ENCODE data around the gene LMBR1L. TPM values are rescaled to one million over a fixed set of nuclear protein-coding genes. Genes with fewer than 3 reads are reported as not detected.

The LMBR1L gene
- total and polyA plus RNA-seq, 2 of the 13 experiments (the other 11 are each of a cell fraction or from before 2014, with no cell fraction given) = 12.2 to 65.9 TPM

GRCh38 chr12:49055978-49056754 is 54.5 kb downstream of the LMBR1L start (continued):
- TF ChIP-seq ZNF318 (CRISPR knock-in tag; IDR thresholded peaks at IDR 0.05) (no peak), SAP130 (CRISPR knock-in tag; IDR thresholded peaks at IDR 0.05; ENCODE audit: low read depth) (peak; percentile 38; the same call in 1 of the 2 replicates), HCFC1 (IDR thresholded peaks at IDR 0.05; ENCODE audit: low read depth, low read length) (peak; percentile 76; the same call in 1 of the 2 replicates), CREBL2 (CRISPR knock-in tag; IDR thresholded peaks at IDR 0.05; ENCODE audit: borderline replicate concordance) (no peak), MXI1 (IDR thresholded peaks at IDR 0.05; ENCODE audit: borderline replicate concordance, low read depth, low read length) (0 out of 3 replicates have a peak, but pooled peaks have one; percentile 35), CREB1 (IDR thresholded peaks at IDR 0.05) (no peak), CREB1 (CRISPR knock-in tag; IDR thresholded peaks at IDR 0.05) (0 out of 2 replicates have a peak, but pooled peaks have one; percentile 26), ZNF574 (CRISPR knock-in tag; IDR thresholded peaks at IDR 0.05) (peak; percentile 60), THAP11 (CRISPR knock-in tag; IDR thresholded peaks at IDR 0.05) (peak; percentile 98), GABPB1 (CRISPR knock-in tag; IDR thresholded peaks at IDR 0.05) (peak; percentile 60; the same call in 1 of the 2 replicates), RXRA (CRISPR knock-in tag; IDR thresholded peaks at IDR 0.05) (0 out of 2 replicates have a peak, but pooled peaks have one; percentile 15), ZFY (CRISPR knock-in tag; IDR thresholded peaks at IDR 0.05) (peak; percentile 47; the same call in 1 of the 2 replicates), NCOA2 (CRISPR knock-in tag; IDR thresholded peaks at IDR 0.05) (no peak), ELF1 (CRISPR knock-in tag; IDR thresholded peaks at IDR 0.05) (peak; percentile 51; the same call in 1 of the 2 replicates), ELF3 (CRISPR knock-in tag; IDR thresholded peaks at IDR 0.05) (0 out of 2 replicates have a peak, but pooled peaks have one; percentile 33), TEAD3 (CRISPR knock-in tag; optimal IDR thresholded peaks at IDR 0.05; ENCODE audit: borderline replicate concordance) (peak; percentile 34), FOXA3 (CRISPR knock-in tag; IDR thresholded peaks at IDR 0.05) (0 out of 2 replicates have a peak, but pooled peaks have one; percentile 6)
